Bone marrow (tissue), 2 donors: Measurements from ENCODE around the gene APC2.

Experiments
- DNase-seq, 2 donors: peaks; one replicate each; lab custom pipeline; 2025; lab: John Stamatoyannopoulos, UW

APC2 gene

DNA sequence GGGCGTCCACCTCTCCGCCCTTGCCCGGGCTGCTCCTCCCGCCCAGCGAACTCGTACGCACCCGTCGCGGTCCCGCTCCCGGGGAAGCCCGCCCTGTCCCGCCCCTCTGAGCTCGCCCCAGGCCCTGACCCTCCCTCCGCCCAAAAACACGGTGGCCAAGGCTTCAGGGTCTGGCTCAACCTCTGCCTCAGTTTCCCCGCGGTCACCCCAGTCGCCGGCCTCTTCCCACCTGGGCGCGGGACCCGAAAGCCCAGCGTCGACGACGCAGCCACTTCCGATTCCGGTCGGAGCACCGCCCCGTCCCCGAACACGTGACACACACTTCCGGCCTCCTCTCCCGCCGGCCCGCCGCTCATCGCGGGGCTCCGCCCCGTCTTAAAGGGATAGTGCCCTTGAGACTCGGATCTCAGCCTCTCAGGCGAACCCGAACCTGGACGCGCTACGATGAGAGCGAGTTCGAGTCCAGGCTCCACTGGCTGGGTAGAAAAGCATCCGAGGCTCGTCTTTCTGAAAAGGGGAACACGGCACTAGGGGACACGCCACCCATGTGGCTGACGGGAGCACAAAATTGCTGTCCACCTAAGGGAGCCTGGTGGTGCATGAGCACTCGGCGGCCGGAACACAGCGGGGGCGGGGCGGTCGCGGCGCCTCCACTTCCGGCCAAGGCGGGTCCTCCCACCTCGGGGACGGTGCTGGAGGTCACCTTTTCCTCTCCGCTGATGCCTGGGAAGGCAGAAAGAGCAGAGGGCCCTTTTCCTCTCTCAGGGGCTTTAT is 29.2 kb downstream of the APC2 start, which contains the start of gene C19orf25:
Gene C19orf25 (minus strand): TSS at position 282 of the 774 bp plus-strand sequence. CDS start 312 bp downstream, outside the sequence.
- DNase-seq = peak; percentile 79 to 92

GRCh38 chr19:1481224-1481892 is 31.4 kb downstream of the APC2 start:
- no peak for DNase-seq

GRCh38 chr19:1481893-1482360 is 32.0 kb downstream of the APC2 start:
- DNase-seq = no peak

DNA sequence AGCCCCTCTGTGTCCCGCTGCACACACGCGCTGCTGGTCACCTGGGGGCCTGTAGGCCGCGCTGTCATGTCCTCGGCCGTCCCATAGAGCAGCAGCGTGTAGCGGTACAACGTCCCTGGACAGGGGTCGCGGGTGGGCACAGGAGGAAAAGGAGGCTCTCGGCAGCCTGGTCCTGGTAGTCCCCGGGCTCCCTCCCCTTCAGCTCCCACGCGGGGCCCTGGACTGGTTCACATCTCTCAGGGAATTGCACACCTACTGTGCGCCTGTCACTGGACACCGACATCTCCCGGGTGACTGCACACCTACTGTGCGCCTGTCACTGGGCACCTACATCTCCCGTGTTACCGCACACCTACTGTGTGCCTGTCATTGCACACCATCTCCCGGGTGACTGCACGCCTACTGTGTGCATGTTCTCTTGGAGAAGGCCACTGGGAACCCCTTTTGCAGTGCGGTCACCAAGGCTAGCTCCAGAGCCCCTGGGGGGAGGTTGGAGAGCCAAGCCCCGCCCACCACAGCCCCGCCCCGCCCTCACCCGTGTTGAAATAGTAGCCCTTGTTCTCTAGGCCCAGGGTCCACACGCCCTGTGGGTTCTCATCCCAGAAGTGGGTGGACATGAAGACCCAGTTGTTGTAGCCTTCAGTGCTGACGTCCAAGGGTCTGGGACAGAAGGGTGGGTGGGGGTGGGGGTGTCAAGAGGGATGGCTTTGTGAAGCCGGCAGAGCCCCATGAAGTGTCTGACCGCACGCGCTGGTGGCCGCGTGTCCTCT is 32.6 kb downstream of the APC2 start:
- no peak for DNase-seq

- no peak for DNase-seq
These were observed 33.4 kb downstream of the APC2 start for GRCh38 chr19:1483131-1483978.

DNA sequence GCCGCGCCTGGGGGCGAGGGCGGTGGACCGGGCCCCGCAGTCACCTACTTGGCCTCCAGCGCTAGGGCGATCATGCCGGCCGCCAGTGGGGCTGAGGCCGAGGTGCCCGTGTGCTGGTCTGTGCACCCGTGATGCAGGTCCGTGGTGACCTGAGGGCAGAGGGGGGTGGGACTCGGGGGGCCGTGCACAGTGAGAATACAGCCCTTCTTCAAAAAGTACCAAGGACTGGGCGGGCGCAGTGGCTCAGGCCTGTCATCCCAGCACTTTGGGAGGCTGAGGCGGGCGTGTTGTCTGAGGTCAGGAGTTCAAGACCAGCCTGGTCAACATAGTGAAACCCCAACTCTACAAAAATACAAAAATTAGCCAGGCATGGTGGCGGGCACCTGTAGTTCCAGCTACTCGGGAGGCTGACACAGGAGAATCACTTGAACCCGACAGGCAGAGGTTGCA is 34.1 kb downstream of the APC2 start:
- DNase-seq = no peak

GRCh38 chr19:1486720-1487575 is 37.0 kb downstream of the APC2 start:
- DNase-seq = no peak

GRCh38 chr19:1487576-1488281 is 37.8 kb downstream of the APC2 start:
- no peak for DNase-seq

DNA sequence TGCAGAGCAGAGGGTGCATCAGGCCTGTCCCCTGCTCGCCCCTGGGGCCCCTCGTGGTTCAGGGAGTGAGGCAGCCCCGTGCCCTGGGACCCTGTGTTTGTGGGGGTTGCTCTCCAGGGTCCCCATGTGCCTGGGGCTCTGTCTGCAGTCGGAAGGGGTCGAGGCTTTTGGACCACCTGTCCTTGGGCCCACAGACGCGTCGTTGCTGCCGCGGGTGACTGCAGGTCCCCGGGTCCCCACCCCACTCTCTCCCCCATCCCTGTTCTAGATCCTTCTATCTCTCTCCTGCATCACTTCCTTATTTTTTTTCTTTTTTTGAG is 38.3 kb downstream of the APC2 start:
- no peak for DNase-seq

- no peak for DNase-seq
These were observed 39.8 kb downstream of the APC2 start for GRCh38 chr19:1489463-1490310.

GRCh38 chr19:1490311-1491113 is 40.6 kb downstream of the APC2 start, which contains the start of gene PCSK4:
PCSK4 (minus strand) TSS chr19:1490350; CDS start chr19:1490346, 4 bp downstream.
- DNase-seq = peak; percentile 94 to 99

DNA sequence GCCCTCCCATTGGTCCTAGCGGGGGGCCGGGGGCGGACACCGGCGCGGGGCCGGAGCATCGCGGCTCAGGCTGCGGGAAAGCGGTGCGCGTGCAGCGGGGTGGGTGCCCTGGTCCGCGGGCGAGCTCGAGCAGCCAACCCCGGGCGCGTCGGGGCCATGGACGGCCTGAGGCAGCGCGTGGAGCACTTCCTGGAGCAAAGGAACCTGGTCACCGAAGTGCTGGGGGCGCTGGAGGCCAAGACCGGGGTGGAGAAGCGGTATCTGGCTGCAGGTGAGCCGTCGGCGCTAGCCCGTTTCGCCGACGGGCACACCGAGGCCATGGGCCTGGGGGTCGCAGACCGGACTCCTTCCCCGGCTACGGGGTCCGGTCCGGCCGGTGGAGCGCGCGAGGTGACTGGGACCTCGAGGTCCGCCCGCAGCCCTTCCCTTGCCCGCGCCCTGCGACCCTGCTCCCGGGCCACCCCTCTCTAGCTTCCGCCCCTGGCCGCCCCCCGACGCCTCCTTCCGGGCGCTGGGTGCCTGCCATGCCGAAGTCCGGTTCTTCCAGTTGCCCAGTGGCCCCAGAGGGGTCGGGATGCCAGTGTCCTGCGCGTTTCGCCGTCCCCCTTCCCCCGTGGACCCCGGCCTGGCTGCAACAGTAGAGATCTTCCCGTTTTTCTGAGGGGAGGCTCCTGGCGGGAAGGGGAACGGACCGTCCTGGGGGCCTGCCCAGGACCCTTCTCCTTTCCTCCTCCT is 41.4 kb downstream of the APC2 start, which contains the start of gene REEP6:
Gene REEP6 (plus strand): TSS at position 68 of the 735 bp plus-strand sequence. CDS start 89 bp downstream, at position 157.
- no peak for DNase-seq

- DNase-seq = no peak
These were observed 41.9 kb downstream of the APC2 start for GRCh38 chr19:1491849-1492170.

- no peak for DNase-seq
These were observed 42.6 kb downstream of the APC2 start for GRCh38 chr19:1492474-1493006.

DNA sequence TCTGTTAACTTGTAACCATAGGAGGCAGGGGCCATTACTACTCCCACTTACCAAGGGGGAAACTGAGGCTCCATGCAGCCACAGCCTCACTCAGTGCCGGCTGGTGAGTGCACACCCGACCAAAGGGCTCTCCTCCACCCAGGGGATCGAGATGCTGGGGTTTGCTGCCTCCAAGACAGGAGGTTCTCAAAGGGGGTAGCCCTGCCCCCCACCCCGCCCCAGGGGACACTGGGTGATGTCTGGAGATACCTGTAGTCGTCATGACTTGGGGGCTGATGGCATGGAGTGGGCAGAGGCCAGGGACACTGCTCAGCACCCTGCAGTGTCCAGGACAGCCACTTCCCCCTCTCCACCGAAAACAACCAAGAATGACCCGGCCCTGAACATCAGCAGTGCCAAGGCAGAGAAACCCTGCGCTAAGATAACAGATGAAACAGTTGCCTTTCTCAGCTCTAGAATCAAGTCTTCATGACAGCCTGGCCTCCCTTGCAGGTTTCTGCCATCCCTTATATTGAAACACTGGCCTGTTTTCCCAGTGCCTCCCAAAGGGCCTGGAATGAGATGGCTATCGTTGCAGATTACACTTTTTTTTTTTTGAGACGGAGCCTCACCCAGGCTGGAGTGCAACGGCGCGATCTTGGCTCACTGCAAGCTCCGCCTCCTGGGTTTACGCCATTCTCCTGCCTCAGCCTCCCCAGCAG is 44.3 kb downstream of the APC2 start:
- DNase-seq = no peak

GRCh38 chr19:1495051-1495798 is 45.3 kb downstream of the APC2 start:
- DNase-seq = no peak
